GM21723 (cell line): ENCODE measurements around the gene IREB2.

Experiments used
- ATAC-seq: cut with Tn5 transposase; IDR thresholded peaks from one replicate; pipeline ENCODE4 v1.9.1; 2021; ENCODE audit warnings: mild to moderate bottlenecking, moderate library complexity; ENCODE audit not compliant: unreplicated experiment

IREB2 gene

GRCh38 chr15:78540871-78541743, 103.1 kb downstream of the IREB2 start:
- no peak for ATAC-seq

- no peak for ATAC-seq
Observed at GRCh38 chr15:78541744-78542034, 103.7 kb downstream of the IREB2 start.

GRCh38 chr15:78542647-78543046, 104.6 kb downstream of the IREB2 start:
- no peak for ATAC-seq

GRCh38 chr15:78550194-78550593, 112.2 kb downstream of the IREB2 start:
- ATAC-seq, result no peak

- ATAC-seq, result no peak
Observed at GRCh38 chr15:78550815-78551214, 112.8 kb downstream of the IREB2 start.
